ENCODE data around the gene NTNG1. TPM values are rescaled to one million over a fixed set of nuclear protein-coding genes. Genes with fewer than 3 reads are reported as not detected.

NTNG1 gene
- total RNA-seq, 1 donor from 2014 or later, result 8.1 TPM

- H3K9me3 ChIP-seq (ENCODE audit: insufficient read depth, low read depth, low read length), result no peaks in the 10 kb centered on the region
- DNase-seq (ENCODE audit: low read depth), result peak; percentile 32
- no peaks in the 10 kb centered on the region for H3K79me2 ChIP-seq (ENCODE audit: insufficient read depth, low read length)
These were observed 40.4 kb upstream of the NTNG1 start for GRCh38 chr1:107100331-107100984.

GRCh38 chr1:107105914-107106313 is 34.9 kb upstream of the NTNG1 start:
- no peaks in the 10 kb centered on the region for H3K9me3 Mint-ChIP-seq (ENCODE audit: unreplicated experiment)
- no peak overlapping the region for H2AFZ ChIP-seq (ENCODE audit: low read depth, low read length)

More at GRCh38 chr1:107100331-107100984, 40.4 kb upstream of the NTNG1 start:
- TF ChIP-seq CTCF (IDR thresholded peaks at IDR 0.05; ENCODE audit: insufficient read depth, low read depth, low read length) (no peak), EZH2 (IDR thresholded peaks at IDR 0.05; ENCODE audit: insufficient read depth, low read length) (no peak)
- Mint-ChIP-seq H3K4me3 (ENCODE audit: unreplicated experiment) (no peak overlapping the region), H3K27me3 (ENCODE audit: low read depth, unreplicated experiment) (no peaks in the 10 kb centered on the region), H3K9me3 (ENCODE audit: unreplicated experiment) (no peaks in the 10 kb centered on the region), H3K36me3 (ENCODE audit: low read depth, unreplicated experiment) (no peaks in the 10 kb centered on the region), H3K27ac (ENCODE audit: unreplicated experiment) (no peak overlapping the region), H3K4me1 (ENCODE audit: low read depth, unreplicated experiment) (no peaks in the 10 kb centered on the region)
- Histone ChIP-seq H3K4me3 (ENCODE audit: insufficient read depth, low read depth, low read length) (no peak overlapping the region), H3K4me2 (ENCODE audit: low read length) (no peak overlapping the region), H3K27me3 (ENCODE audit: insufficient read depth, low read length) (no peaks in the 10 kb centered on the region), H3K27ac (ENCODE audit: low read depth, low read length) (no peak overlapping the region), H3K4me1 (ENCODE audit: insufficient read depth, low read length) (no peaks in the 10 kb centered on the region), H2AFZ (ENCODE audit: low read depth, low read length) (no peak overlapping the region), H3K36me3 (ENCODE audit: insufficient read depth, low read length) (no peaks in the 10 kb centered on the region), H4K20me1 (ENCODE audit: insufficient read depth, low read length) (no peaks in the 10 kb centered on the region), H3K9ac (ENCODE audit: low read length) (no peak overlapping the region)
- no peak for FAIRE-seq

More at GRCh38 chr1:107105914-107106313, 34.9 kb upstream of the NTNG1 start:
- Histone ChIP-seq H3K4me3 (ENCODE audit: insufficient read depth, low read depth, low read length) (no peak overlapping the region), H3K79me2 (ENCODE audit: insufficient read depth, low read length) (no peaks in the 10 kb centered on the region), H3K27ac (ENCODE audit: low read depth, low read length) (no peak overlapping the region), H3K4me1 (ENCODE audit: insufficient read depth, low read length) (peaks cover 5% of the 10 kb centered on the region), H3K9ac (ENCODE audit: low read length) (no peak overlapping the region), H3K9me3 (ENCODE audit: insufficient read depth, low read depth, low read length) (no peaks in the 10 kb centered on the region), H3K4me2 (ENCODE audit: low read length) (no peak overlapping the region), H3K27me3 (ENCODE audit: insufficient read depth, low read length) (no peaks in the 10 kb centered on the region), H3K36me3 (ENCODE audit: insufficient read depth, low read length) (no peaks in the 10 kb centered on the region), H4K20me1 (ENCODE audit: insufficient read depth, low read length) (no peaks in the 10 kb centered on the region)
- Mint-ChIP-seq H3K4me3 (ENCODE audit: unreplicated experiment) (no peak overlapping the region), H3K4me1 (ENCODE audit: low read depth, unreplicated experiment) (no peaks in the 10 kb centered on the region), H3K36me3 (ENCODE audit: low read depth, unreplicated experiment) (no peaks in the 10 kb centered on the region), H3K27me3 (ENCODE audit: low read depth, unreplicated experiment) (no peaks in the 10 kb centered on the region), H3K27ac (ENCODE audit: unreplicated experiment) (no peak overlapping the region)
- DNase-seq (ENCODE audit: low read depth) (no peak), FAIRE-seq (no peak)
- TF ChIP-seq CTCF (IDR thresholded peaks at IDR 0.05; ENCODE audit: insufficient read depth, low read depth, low read length), result no peak
- TF ChIP-seq EZH2 (IDR thresholded peaks at IDR 0.05; ENCODE audit: insufficient read depth, low read length), result no peak
